ENCODE measurements around the gene STUM. TPM values are rescaled to one million over a fixed set of nuclear protein-coding genes. Genes with fewer than 3 reads are reported as not detected.

The STUM gene
- total and polyA plus RNA-seq, 2 of the 8 experiments (the other 6 are each of a cell fraction or from before 2014, with no cell fraction given), result 0.76 to 1.2 TPM

- FAIRE-seq, result no peak
- Histone ChIP-seq H2AFZ (ENCODE audit: low read length) (no peak overlapping the region), H3K4me2 (ENCODE audit: insufficient read depth in 1 of 2, low read depth in 2 of 2, low read length in 2 of 2) (no peak overlapping the region), H2BK120ac (replicated peaks; ENCODE audit: low read depth, low read length) (no peak overlapping the region), H4K8ac (ENCODE audit: extremely low read depth, insufficient read depth, low read length) (no peak overlapping the region; the same call in 1 of the 2 replicates), H3K4me3 (ENCODE audit: extremely low read depth in 1 of 4, insufficient read depth in 2 of 4, low read depth in 3 of 4, low read length in 4 of 4) (no peak overlapping the region), H3K36me3 (ENCODE audit: control insufficient read depth in 2 of 4, insufficient read depth in 4 of 4, low read length in 3 of 4) (no peaks in the 10 kb centered on the region), H2AK5ac (ENCODE audit: low read depth, low read length) (no peak overlapping the region), H3K18ac (ENCODE audit: extremely low read depth, low read length) (no peak overlapping the region), H3K79me1 (ENCODE audit: low read depth, low read length) (no peaks in the 10 kb centered on the region), H3K23ac (ENCODE audit: insufficient read length) (no peak overlapping the region), H3K56ac (replicated peaks; ENCODE audit: insufficient read length, low read depth, low read length) (no peak overlapping the region), H4K91ac (replicated peaks; ENCODE audit: insufficient read length, low read length) (no peak overlapping the region), H2BK20ac (ENCODE audit: low read length) (no peak overlapping the region), H2BK12ac (ENCODE audit: low read depth, low read length) (no peak overlapping the region), H3K79me2 (ENCODE audit: control insufficient read depth in 1 of 2, insufficient read depth in 2 of 2, low read length in 2 of 2) (no peaks in the 10 kb centered on the region), H3K9ac (replicated peaks in 1 of 4; ENCODE audit: extremely low read depth in 1 of 4, low read depth in 3 of 4, low read length in 3 of 4) (no peak overlapping the region), H4K20me1 (replicated peaks in 1 of 2; ENCODE audit: control insufficient read depth in 1 of 2, insufficient read depth in 2 of 2, low read length in 2 of 2) (no peaks in the 10 kb centered on the region), H4K5ac (ENCODE audit: insufficient read length, low read depth, low read length) (no peak overlapping the region), H2BK15ac (ENCODE audit: low read length) (no peak overlapping the region), H3K4me1 (replicated peaks in 1 of 4; ENCODE audit: control insufficient read depth in 3 of 4, insufficient read depth in 4 of 4, low read length in 3 of 4) (peaks cover 6 to 22% (median 10%) of the 10 kb centered on the region in 4 experiments), H3K27me3 (replicated peaks in 1 of 4; ENCODE audit: control insufficient read depth in 3 of 4, extremely low read depth in 1 of 4, insufficient read depth in 3 of 4, low read length in 3 of 4) (peaks cover 0 to 3% (median 0%) of the 10 kb centered on the region in 4 experiments; a peak in 2 of 7 replicates), H3K23me2 (ENCODE audit: low read depth, low read length) (no peaks in the 10 kb centered on the region), H3K14ac (ENCODE audit: insufficient read length) (no peak overlapping the region), H3K4ac (replicated peaks; ENCODE audit: insufficient read length, low read depth, low read length) (no peak overlapping the region), H2BK5ac (ENCODE audit: low read depth, low read length) (no peak overlapping the region), H3K27ac (ENCODE audit: low read depth, low read length) (no peak overlapping the region), H3K9me3 (ENCODE audit: insufficient read depth in 2 of 2, low read depth in 1 of 2, low read length in 1 of 2) (no peaks in the 10 kb centered on the region; a peak in 1 of 4 replicates)
- WGBS, 2 experiments (ENCODE audit: extremely low coverage in 1 of 2, insufficient coverage in 1 of 2, insufficient read length in 1 of 2, insufficient replicate concordance in 2 of 2, low coverage in 1 of 2, low lambda C conversion rate in 2 of 2, missing lambda C conversion rate in 1 of 2), result 85% methylated on average over 6 of the region's 8 CpGs; no CpG with 5 or more reads in 1 of the 2 experiments
- no peak for DNase-seq (ENCODE audit: low read depth in 1 of 2, low spot score in 2 of 2)
- ChIA-PET CTCF (ENCODE audit: partially characterized antibody) (interaction anchor here (1.1 to 5.6 kb wide), 7 partner anchors 13 to 332 kb away, joined by 3 to 34 read pairs (median 4); partner anchors contain the start of gene STUM), POLR2A (ENCODE audit: partially characterized antibody) (interaction anchor here (1.1 kb wide), 1 partner anchor 8 kb away, joined by 3 read pairs; no protein-coding TSS in a partner anchor)
- no peak for TF ChIP-seq BRCA1 (IDR thresholded peaks at IDR 0.05; ENCODE audit: low read depth, low read length)
- no peak for TF ChIP-seq SIN3A (conservative IDR thresholded peaks at IDR 0.05 in 1 of 2, IDR thresholded peaks at IDR 0.05 in 1 of 2; ENCODE audit: low read depth in 1 of 2, low read length in 2 of 2)
- no peak for TF ChIP-seq POU5F1 (IDR thresholded peaks at IDR 0.05; ENCODE audit: low read depth, low read length)
These were observed 24.7 kb upstream of the STUM start for GRCh38 chr1:226523646-226524406.

All from H1 (cell line).